Stimulated activated CD4-positive, alpha-beta T cell treated with anti-CD3 and anti-CD28 coated beads, TNF-alpha, amount 100 ng/mL, for 24 hours (primary cell): ENCODE data around the gene SEPTIN11.
"Not testable (repeated sequence)": the region's sequence is repeated elsewhere in the genome, so short reads cannot be mapped to it uniquely, and the experiment has no call there.

Source experiments
- DNase-seq, 3 experiments: peaks; one replicate each; pipeline ENCODE4 v3.0.0-alpha.2; 2020; ENCODE audit warnings: low read depth in 3 of 3

SEPTIN11 gene

DNA sequence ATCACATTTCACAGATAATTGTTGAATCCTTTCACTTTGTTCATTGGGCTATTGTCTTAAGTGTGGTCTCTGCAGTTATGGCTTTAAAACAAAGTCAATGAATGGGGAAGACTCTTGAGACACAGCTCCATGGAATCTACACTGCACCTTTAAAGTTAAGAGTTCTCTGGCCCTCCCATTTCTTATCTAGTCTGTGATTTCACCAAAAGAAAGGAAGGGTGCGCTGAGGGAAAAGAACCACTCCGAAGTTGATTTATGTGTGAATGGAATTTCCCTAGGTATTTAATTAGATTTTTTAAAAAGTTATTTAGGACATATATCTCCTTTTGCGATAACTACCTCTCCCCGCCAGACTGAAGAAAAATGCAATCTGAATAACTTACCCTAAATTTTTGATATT lies 2.5 kb downstream of the SEPTIN11 start:
- DNase-seq, result no peak

DNA sequence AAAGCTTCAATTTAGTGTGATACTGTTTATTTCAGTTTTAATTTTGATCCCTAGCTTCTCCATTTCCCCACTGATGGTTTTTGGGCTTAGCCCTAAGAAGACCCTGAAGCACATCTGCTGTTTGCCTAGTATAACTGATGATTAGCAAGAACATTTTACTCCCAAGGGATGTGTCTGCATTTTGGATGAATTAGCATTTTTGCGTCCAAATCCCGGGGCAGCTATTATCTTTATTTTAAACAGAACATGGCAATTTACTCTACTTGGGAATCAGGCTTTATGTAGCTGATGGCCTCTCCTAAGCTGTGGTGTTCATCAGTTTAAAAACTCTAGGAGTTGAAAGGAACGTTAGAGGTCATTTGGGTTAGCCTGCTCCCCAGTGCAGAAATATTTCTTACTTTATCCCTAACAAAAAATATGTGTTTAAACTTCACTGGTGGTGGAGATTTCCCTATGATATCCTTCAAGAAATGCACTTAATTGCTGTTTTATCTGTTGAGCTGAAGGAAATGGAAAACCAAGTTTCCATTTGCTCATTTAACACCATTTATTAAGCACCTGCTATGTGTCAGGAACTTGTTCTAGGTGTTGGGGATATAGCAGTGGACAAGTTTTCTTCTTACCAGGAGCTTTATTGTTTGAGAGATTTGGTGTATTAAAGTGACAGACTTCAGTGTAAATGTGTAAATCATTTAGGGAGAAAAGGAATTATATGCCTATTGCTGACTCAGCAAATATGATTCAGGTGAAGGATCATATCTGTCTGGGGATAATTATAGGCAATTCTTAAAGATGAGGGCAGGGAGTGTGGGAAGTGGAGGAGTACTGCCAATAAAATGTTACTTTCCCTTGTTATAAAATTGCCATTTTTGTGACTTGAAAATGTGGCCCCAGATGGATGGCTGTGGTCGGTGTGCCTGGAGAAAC lies 3.4 kb downstream of the SEPTIN11 start:
- DNase-seq, result no peak

DNA sequence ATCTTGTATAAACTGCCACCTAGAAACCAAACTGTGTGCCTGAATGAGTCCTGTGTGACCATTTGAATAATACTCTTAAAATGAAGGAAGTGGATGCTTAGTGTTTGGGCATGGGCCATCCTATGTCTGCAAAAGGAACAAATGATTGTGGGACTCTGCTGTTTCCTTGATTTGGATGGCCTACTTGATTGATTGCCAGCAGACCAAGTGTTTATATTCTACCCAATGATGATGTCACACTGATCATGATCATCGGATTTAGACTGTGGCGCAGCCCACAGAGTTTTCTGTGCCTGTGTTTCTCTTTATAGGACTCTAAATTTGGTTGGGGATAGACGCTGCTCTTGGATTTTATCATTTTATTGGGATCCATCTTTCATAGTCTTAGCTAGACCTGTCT lies 4.4 kb downstream of the SEPTIN11 start:
- no peak for DNase-seq

- DNase-seq, result no peak
Measured at GRCh38 chr4:76954489-76954888, 4.9 kb downstream of the SEPTIN11 start.

DNA sequence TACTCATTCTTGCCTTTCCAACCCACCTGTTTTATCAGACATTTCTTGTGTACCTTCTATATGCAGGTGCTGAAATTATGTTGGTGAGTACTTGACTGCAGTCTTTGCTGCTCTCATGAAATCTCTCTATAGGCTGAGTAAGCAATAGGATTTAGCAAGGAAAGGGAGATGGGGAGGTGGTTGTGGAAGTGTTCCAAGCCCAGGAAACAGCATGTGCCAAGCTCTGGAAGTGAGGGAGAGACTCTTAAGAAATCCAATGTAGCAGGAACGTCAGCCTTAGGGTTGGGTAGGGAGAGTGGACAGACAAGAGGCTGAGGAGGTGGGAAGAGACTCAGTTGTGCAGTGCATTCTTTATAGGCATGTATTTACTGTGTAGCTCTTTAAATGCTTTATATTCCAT lies 5.6 kb downstream of the SEPTIN11 start:
- no peak for DNase-seq

GRCh38 chr4:76957004-76957738 lies 7.6 kb downstream of the SEPTIN11 start:
- DNase-seq, result no peak

GRCh38 chr4:76958891-76959290 lies 9.3 kb downstream of the SEPTIN11 start:
- DNase-seq, result no peak

DNA sequence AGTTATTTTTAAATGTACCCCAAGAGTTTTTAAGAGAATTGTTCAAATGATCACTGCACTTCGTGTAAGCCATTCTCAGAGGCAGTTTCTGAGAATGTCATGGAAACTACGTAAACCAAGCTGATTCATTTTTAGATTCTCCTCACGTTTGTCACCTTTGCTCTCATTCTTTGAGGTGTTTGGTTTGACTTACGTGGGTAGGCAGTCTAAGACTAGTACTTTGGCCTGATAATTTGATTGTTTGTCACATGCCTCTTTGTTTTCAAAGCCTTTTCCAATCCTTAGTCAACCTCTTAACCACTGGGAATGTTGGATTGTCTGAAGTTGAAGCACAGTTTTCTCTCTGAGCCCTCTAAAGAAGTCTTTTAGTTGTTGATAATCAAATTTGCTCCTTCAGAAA lies 10.5 kb downstream of the SEPTIN11 start:
- DNase-seq, result no peak

DNA sequence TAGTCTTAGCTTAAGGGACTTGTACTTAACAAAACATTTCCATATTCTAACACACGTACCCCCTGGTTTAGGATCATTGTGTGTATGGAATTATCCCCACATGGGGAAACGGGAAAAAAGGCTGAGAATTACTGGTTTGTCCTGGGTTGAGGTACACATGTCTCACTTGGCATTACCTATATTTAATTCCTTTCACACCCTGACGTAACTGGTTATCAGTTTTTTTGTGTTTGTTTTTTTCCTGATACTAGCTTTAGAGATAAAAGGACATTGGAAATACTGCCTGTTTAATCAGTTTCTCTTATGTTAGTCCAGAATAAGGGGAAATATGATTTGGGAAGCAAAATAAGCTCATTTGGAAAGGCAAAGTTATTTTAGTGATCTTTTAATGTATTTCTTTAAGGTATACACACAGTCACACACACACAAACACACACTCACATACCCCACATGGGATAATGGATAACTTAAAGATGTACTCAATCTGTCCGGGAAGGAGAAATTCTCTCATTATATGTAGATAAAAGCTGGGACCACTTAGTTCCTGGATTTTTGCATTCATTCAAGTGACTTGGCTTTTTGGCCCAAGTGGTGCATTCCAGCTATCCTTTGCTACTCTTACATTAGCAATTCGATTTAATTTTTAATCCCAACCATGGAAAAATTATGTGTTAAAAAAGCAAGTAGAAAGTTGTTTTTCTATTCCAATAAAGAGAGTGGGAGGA lies 13.0 kb downstream of the SEPTIN11 start:
- no peak for DNase-seq

- no peak for DNase-seq
Measured at GRCh38 chr4:76963131-76963750, 13.7 kb downstream of the SEPTIN11 start.

GRCh38 chr4:76963927-76964326 lies 14.4 kb downstream of the SEPTIN11 start:
- not testable (repeated sequence) for DNase-seq

- DNase-seq, result no peak
Measured at GRCh38 chr4:76964769-76965168, 15.2 kb downstream of the SEPTIN11 start.

GRCh38 chr4:76965866-76966579 lies 16.5 kb downstream of the SEPTIN11 start:
- no peak for DNase-seq

DNA sequence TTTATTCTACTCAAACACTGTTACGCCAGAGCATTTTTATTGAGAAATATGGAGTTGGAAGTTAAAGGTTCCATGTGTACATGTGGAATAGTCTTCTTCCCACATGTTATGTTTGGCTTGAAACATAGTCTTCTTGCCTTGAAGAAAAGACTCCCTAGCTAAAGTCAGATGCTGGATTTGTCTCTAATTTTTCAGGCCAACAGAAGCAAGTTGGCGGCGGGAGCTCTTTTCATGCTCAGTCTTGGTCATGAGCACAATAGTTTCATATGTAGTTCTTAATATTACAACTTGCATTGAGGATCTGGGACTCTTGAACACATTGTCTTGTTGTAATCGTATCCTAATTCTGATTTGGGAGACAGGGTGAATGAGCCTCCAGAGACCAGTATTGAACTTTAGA lies 19.4 kb downstream of the SEPTIN11 start:
- DNase-seq, result no peak

- no peak for DNase-seq
Measured at GRCh38 chr4:76969495-76969894, 19.9 kb downstream of the SEPTIN11 start.

GRCh38 chr4:76969941-76970529 lies 20.5 kb downstream of the SEPTIN11 start:
- DNase-seq, result no peak

GRCh38 chr4:76972306-76972705 lies 22.8 kb downstream of the SEPTIN11 start:
- DNase-seq, result no peak

DNA sequence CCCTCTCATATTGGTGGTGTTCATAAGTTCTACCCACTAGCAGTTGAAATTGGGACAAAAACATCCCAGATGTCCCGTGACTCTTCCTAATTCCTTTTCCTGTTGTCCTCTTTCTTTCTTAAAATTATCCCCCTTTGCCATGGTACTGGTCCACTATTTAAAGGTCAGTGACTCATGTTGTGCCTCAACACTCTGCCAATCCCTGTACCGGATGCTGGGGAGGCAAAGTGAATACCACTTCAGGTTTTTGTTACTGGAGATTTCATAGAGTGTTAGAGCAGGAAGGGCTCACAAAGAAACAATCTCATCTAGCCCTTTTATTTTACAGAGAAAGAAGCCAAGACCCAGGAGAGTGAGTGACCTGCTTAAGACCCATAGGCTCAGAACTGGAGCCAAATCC lies 24.6 kb downstream of the SEPTIN11 start:
- DNase-seq, result no peak

GRCh38 chr4:76977113-76977512 lies 27.6 kb downstream of the SEPTIN11 start:
- no peak for DNase-seq

GRCh38 chr4:76977736-76978350 lies 28.3 kb downstream of the SEPTIN11 start:
- DNase-seq, result no peak
